KMS-11 (cell line): ENCODE data around the gene KLK15.

ENCODE experiments used
- H2AFZ ChIP-seq: fragments of 200-600 bp; sonication (generic); 2 replicates; pipeline ENCODE4 v1.6.1; 2016; ENCODE audit warnings: antibody characterized with exemption, mixed run types, low read depth
- H3K27ac ChIP-seq: fragments of 200-600 bp; sonication (generic); 2 replicates; pipeline ENCODE4 v1.6.1; 2016; ENCODE audit warnings: mild to moderate bottlenecking, mixed run types
- H3K27me3 ChIP-seq: fragments of 200-600 bp; sonication (generic); 2 replicates; pipeline ENCODE4 v1.6.1; 2017; ENCODE audit warnings: mild to moderate bottlenecking, low read depth, mixed run types, moderate library complexity; ENCODE audit not compliant: insufficient read depth
- H3K36me3 ChIP-seq: fragments of 200-600 bp; sonication (generic); 2 replicates; pipeline ENCODE4 v1.6.1; 2017; ENCODE audit warnings: mild to moderate bottlenecking, mixed run types; ENCODE audit not compliant: insufficient read depth
- H3K4me1 ChIP-seq: fragments of 200-600 bp; sonication (generic); 2 replicates; pipeline ENCODE4 v1.6.1; 2016; ENCODE audit warnings: mild to moderate bottlenecking, low read depth, mixed run types; ENCODE audit not compliant: poor library complexity, severe bottlenecking
- H3K4me2 ChIP-seq: fragments of 200-600 bp; sonication (generic); 2 replicates; pipeline ENCODE4 v1.7.0; 2016; ENCODE audit warnings: mild to moderate bottlenecking, mixed run types
- H3K4me3 ChIP-seq: fragments of 200-600 bp; sonication (generic); IDR thresholded peaks from 2 replicates; pipeline ENCODE4 v1.6.1; 2017; ENCODE audit warnings: low read depth, low read length, mixed read lengths; ENCODE audit not compliant: insufficient read depth
- H3K79me2 ChIP-seq: fragments of 200-600 bp; sonication (generic); 2 replicates; pipeline ENCODE4 v1.6.1; 2016; ENCODE audit warnings: low read depth, mixed run types; ENCODE audit not compliant: insufficient read depth
- H3K9ac ChIP-seq: fragments of 200-600 bp; sonication (generic); 2 replicates; pipeline ENCODE4 v1.6.1; 2016; ENCODE audit warnings: mild to moderate bottlenecking, mixed run types
- H4K20me1 ChIP-seq: fragments of 200-600 bp; sonication (generic); 2 replicates; pipeline ENCODE4 v1.6.1; 2016; ENCODE audit warnings: mild to moderate bottlenecking, mixed run types; ENCODE audit not compliant: insufficient read depth
- CTCF ChIP-seq: fragments of 200-600 bp; sonication (generic); conservative IDR thresholded peaks from 2 replicates; pipeline ENCODE4 v1.6.1; 2017; ENCODE audit warnings: low read depth, mild to moderate bottlenecking, antibody characterized with exemption, low read length, moderate library complexity, mixed read lengths

KLK15 gene

DNA sequence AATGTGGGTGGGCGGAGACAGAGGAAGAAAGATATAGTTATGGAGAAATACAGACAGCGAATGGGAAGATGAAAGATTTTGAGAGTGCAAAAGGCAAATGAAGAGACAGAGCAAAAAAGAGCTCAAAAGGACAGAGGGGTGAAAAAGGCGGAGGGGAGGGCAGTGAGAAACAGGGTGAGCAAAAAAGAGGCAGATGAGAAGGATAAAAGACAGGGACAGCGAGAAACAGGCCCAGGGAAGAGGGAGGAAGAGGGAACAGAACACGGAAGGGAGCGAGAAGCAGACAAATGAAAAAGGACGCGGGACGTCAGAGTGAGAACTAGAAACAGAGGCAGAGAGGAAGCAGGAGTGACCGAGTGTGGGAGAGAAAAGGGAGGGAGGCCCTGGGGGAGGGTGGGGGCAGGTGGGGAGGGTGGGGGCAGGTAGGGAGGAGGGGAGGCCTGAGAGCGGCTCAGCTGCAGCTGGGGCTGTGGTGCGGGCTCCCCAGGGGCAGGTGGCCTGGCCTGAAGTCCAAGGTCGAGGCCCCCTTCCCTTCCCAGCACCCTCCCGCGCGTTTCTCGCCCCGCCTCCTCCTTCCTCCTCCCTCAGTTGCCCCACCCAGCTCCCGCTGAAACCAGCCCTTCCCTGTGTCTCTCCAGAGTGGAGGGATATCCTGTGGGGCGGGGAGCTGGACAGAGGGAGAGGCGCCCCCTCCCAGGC lies 12.7 kb downstream of the KLK15 start:
- TF ChIP-seq CTCF, result no peak
- peaks cover 47% of the 10 kb centered on the region for H3K27me3 ChIP-seq
- H3K4me3 ChIP-seq, result no peak overlapping the region
- H3K4me2 ChIP-seq, result no peak overlapping the region
- no peak overlapping the region for H3K27ac ChIP-seq
- H3K79me2 ChIP-seq, result no peaks in the 10 kb centered on the region
- no peak overlapping the region for H2AFZ ChIP-seq
- no peaks in the 10 kb centered on the region for H4K20me1 ChIP-seq
- no peaks in the 10 kb centered on the region for H3K36me3 ChIP-seq
- H3K9ac ChIP-seq, result no peak overlapping the region
- H3K4me1 ChIP-seq, result no peaks in the 10 kb centered on the region

DNA sequence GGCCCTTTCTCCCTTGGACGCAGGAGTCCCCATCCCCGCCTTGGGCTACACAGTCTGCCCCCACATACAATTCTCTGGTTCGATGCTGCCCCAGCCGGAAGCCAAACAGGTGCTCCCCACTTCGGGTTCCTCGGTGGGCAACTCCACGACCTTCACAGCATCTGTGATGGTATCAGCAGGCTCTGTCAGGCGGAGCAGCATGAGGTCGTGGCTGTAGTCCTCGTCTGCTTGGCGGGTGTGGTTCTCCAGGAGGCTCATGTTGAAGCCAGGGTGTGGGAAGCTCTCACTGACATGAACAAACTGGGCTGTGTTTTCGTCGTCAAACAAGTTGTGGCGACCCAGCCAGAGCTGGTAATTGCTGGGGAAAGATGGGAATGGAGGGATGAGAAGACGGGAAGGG lies 13.3 kb downstream of the KLK15 start:
- H3K4me1 ChIP-seq, result no peaks in the 10 kb centered on the region
- H3K27ac ChIP-seq, result no peak overlapping the region
- no peak for TF ChIP-seq CTCF
- H3K9ac ChIP-seq, result no peak overlapping the region
- no peak overlapping the region for H2AFZ ChIP-seq
- no peak overlapping the region for H3K4me3 ChIP-seq
- no peak overlapping the region for H3K4me2 ChIP-seq
- H3K36me3 ChIP-seq, result no peaks in the 10 kb centered on the region
- H3K79me2 ChIP-seq, result no peaks in the 10 kb centered on the region
- H4K20me1 ChIP-seq, result no peaks in the 10 kb centered on the region
- peaks cover 44% of the 10 kb centered on the region for H3K27me3 ChIP-seq

GRCh38 chr19:50819636-50820035 lies 13.7 kb downstream of the KLK15 start:
- Histone ChIP-seq H3K27ac (no peak overlapping the region), H2AFZ (no peak overlapping the region), H3K4me1 (no peaks in the 10 kb centered on the region), H3K9ac (no peak overlapping the region), H3K79me2 (no peaks in the 10 kb centered on the region), H3K4me3 (no peak overlapping the region), H3K36me3 (no peaks in the 10 kb centered on the region), H3K27me3 (peaks cover 44% of the 10 kb centered on the region), H4K20me1 (no peaks in the 10 kb centered on the region), H3K4me2 (no peak overlapping the region)
- TF ChIP-seq CTCF, result no peak

- no peak overlapping the region for H3K9ac ChIP-seq
- H4K20me1 ChIP-seq, result no peaks in the 10 kb centered on the region
- peaks cover 37% of the 10 kb centered on the region; the same call in 1 of the 2 replicates for H3K27me3 ChIP-seq
- no peaks in the 10 kb centered on the region for H3K79me2 ChIP-seq
- H3K36me3 ChIP-seq, result no peaks in the 10 kb centered on the region
- H3K4me2 ChIP-seq, result no peak overlapping the region
- no peaks in the 10 kb centered on the region for H3K4me1 ChIP-seq
- no peak for TF ChIP-seq CTCF
- H3K4me3 ChIP-seq, result no peak overlapping the region
- no peak overlapping the region for H2AFZ ChIP-seq
- H3K27ac ChIP-seq, result no peak overlapping the region
Measured at GRCh38 chr19:50818859-50819472, 14.4 kb downstream of the KLK15 start.
